ENCODE measurements around the gene ZCCHC7. TPM values are rescaled to one million over a fixed set of nuclear protein-coding genes. Genes with fewer than 3 reads are reported as not detected.
A peak's percentile ranks its signal among the peaks of the same experiment; 100 is the strongest.

The ZCCHC7 gene
- total and polyA plus RNA-seq, 10 of the 15 experiments (the other 5 are each of a cell fraction or from before 2014, with no cell fraction given): 42.9 to 178 (median 53.3) TPM

- TF ChIP-seq, protein P1, sequence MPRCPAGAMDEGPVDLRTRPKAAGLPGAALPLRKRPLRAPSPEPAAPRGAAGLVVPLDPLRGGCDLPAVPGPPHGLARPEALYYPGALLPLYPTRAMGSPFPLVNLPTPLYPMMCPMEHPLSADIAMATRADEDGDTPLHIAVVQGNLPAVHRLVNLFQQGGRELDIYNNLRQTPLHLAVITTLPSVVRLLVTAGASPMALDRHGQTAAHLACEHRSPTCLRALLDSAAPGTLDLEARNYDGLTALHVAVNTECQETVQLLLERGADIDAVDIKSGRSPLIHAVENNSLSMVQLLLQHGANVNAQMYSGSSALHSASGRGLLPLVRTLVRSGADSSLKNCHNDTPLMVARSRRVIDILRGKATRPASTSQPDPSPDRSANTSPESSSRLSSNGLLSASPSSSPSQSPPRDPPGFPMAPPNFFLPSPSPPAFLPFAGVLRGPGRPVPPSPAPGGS (IDR thresholded peaks at IDR 0.05; ENCODE audit: borderline replicate concordance, insufficient read depth, low read depth, low read length, poor library complexity, severe bottlenecking): no peak
- TF ChIP-seq, protein P2, sequence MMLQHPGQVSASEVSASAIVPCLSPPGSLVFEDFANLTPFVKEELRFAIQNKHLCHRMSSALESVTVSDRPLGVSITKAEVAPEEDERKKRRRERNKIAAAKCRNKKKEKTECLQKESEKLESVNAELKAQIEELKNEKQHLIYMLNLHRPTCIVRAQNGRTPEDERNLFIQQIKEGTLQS (IDR thresholded peaks at IDR 0.05; ENCODE audit: borderline replicate concordance, extremely low read depth, low read depth, low read length): no peak
- TF ChIP-seq SP1 (IDR thresholded peaks at IDR 0.05; ENCODE audit: low read depth, low read length) (no peak), BACH1 (IDR thresholded peaks at IDR 0.05; ENCODE audit: borderline replicate concordance) (no peak), MYB (IDR thresholded peaks at IDR 0.05; ENCODE audit: borderline replicate concordance, low read depth, low read length) (no peak), IKZF2 (IDR thresholded peaks at IDR 0.05) (no peak)
- TF ChIP-seq, protein P3, sequence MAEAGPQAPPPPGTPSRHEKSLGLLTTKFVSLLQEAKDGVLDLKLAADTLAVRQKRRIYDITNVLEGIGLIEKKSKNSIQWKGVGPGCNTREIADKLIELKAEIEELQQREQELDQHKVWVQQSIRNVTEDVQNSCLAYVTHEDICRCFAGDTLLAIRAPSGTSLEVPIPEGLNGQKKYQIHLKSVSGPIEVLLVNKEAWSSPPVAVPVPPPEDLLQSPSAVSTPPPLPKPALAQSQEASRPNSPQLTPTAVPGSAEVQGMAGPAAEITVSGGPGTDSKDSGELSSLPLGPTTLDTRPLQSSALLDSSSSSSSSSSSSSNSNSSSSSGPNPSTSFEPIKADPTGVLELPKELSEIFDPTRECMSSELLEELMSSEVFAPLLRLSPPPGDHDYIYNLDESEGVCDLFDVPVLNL (IDR thresholded peaks at IDR 0.05; ENCODE audit: low read depth, low read length): no peak
Observed at GRCh38 chr9:37311938-37312708, 191.7 kb downstream of the ZCCHC7 start (continued).

DNA sequence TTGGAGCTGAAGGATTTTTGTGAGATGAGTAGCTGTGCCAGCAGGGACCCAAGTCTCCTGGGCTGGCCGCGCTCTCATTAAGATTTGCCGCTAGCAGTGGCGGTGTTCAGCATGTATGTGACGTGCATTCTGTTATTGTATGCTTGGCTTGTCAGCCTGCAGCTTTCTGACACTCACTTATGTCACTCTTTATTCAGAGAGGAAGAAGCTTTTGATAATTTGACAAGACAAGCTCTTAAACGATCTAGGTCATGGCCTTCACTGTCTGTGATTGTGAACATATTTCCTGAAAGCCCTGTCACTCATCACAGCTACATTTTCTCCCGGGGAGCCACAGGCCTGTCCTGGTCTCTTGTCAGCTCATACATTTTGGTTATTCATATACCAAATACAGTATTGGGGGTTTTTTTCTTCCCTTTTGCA, 203.9 kb downstream of the ZCCHC7 start:
- in situ Hi-C loops (cut with MboI): no loop called here
- Histone ChIP-seq H3K36me3 (ENCODE audit: control insufficient read depth in 2 of 2, insufficient read depth in 2 of 2, low read length in 1 of 2) (no peaks in the 10 kb centered on the region; a peak in 3 of 4 replicates), H3K9me3 (replicated peaks; ENCODE audit: control insufficient read depth, insufficient read depth, low read length) (no peaks in the 10 kb centered on the region; the same call in 1 of the 3 replicates), H3K27ac (ENCODE audit: control insufficient read depth, insufficient read depth) (peak overlapping the region; percentile 93), H3K9ac (ENCODE audit: control insufficient read depth, insufficient read depth, low read length) (peak overlapping the region; percentile 69), H3K79me2 (ENCODE audit: control insufficient read depth, insufficient read depth, low read length) (peaks cover 9% of the 10 kb centered on the region), H3K4me2 (ENCODE audit: control insufficient read depth, insufficient read depth) (peak overlapping the region; percentile 92), H3K4me1 (ENCODE audit: control insufficient read depth, insufficient read depth, low read length) (peaks cover 30% of the 10 kb centered on the region), H3K27me3 (replicated peaks in 1 of 2; ENCODE audit: control insufficient read depth in 2 of 2, insufficient read depth in 2 of 2, low read length in 1 of 2) (no peaks in the 10 kb centered on the region), H3K4me3 (peak overlapping the region; percentile 18), H4K20me1 (ENCODE audit: control insufficient read depth, insufficient read depth) (no peaks in the 10 kb centered on the region), H2AFZ (ENCODE audit: control insufficient read depth, low read depth, low read length) (peak overlapping the region; percentile 77)
- FAIRE-seq (no peak), ATAC-seq (peak; percentile 76), DNase-seq (ENCODE audit: low read depth, low spot score) (peak; percentile 43)
- ChIA-PET SMC1A (ENCODE audit: uncharacterized antibody, unreplicated experiment) (interaction anchor here (0.7 to 3.7 kb wide), 42 partner anchors 8 to 524 kb away, joined by 3 to 65 read pairs (median 5); partner anchors contain the start of gene ZCCHC7), CTCF (interaction anchor here (0.7 to 8.1 kb wide), 22 partner anchors 8 to 450 kb away, joined by 3 to 38 read pairs (median 5); no protein-coding TSS in a partner anchor), RAD21 (ENCODE audit: unreplicated experiment) (interaction anchor here (0.6 to 3.1 kb wide), 30 partner anchors 8 to 451 kb away, joined by 3 to 42 read pairs (median 5); partner anchors contain the start of gene ZCCHC7), POLR2A (interaction anchor here (0.5 to 3.4 kb wide), 21 partner anchors 11 to 325 kb away, joined by 3 to 24 read pairs (median 4); partner anchors contain the start of gene PAX5)
- no TSS peak for BruUV-seq (replicated peaks)
- intact Hi-C loops (cut with micrococcal nuclease; ENCODE audit: unreplicated experiment): no loop called here
- 2% methylated on average over 7 of the region's 7 CpGs for WGBS (ENCODE audit: insufficient coverage, insufficient replicate concordance, low lambda C conversion rate, missing lambda C conversion rate)
- no peak for TF ChIP-seq ZBTB11 (CRISPR knock-in tag; IDR thresholded peaks at IDR 0.05)
- TF ChIP-seq, protein P3 (IDR thresholded peaks at IDR 0.05; ENCODE audit: low read depth, low read length): no peak
- 0 out of 2 replicates have a peak, but pooled peaks have one; percentile 48 for TF ChIP-seq POLR2A (IDR thresholded peaks at IDR 0.05; ENCODE audit: low read depth, low read length)
- TF ChIP-seq CREM (IDR thresholded peaks at IDR 0.05; ENCODE audit: low read depth): peak; percentile 91
- no peak for TF ChIP-seq ELK1 (IDR thresholded peaks at IDR 0.05; ENCODE audit: low read depth, low read length)

All from GM12878 (cell line).